ENCODE measurements around the gene AMOTL2.

AMOTL2 gene

DNA sequence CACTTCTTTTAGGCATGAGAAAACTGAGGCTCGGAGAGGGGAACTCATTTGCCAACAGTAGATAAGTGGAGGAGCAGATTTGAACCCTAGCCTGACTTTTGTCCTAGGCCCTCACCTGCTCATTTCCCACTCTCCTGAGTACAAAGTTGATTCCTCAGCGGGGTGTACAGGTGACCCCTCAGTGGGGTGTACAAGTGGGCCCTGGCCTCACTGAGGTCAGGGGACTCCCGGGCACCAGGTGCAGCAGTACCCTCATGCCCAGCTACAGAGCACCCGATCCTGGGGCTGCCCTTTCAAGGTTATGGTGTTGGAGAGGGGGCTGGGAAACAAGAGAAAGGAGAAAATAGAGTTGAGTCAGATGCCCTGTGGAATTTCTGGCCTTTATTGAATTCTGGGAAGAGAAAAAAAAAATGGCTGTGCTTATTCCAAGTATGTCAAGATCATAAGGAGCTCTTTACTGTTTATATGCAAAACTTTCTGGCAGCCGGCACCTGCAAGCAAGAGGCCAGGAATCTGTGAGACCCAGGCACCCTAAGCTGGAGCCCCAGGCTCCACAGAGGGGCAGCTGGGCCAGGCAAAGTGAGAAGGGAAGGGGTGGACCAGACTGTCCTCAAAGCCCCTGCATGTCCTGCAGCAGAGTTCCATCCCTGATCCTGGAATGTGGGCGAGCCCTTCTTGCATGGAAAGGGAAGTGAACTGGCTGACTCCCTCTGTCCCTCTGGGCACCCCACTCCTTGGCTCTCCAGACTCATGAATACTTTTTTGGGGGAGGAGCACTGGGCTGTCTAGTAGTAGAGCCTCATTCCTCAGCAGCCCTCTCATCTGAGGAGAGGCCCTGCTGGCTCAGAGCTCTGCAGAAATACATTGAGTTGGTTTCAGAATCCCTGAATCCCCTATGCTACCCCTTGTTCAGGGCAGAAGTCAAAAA, 43.1 kb downstream of the AMOTL2 start:
- Histone ChIP-seq H3K4me1 (ENCODE audit: control insufficient read depth, insufficient read depth, low read length, poor library complexity, severe bottlenecking) (peaks cover 78% of the 10 kb centered on the region), H3K4me3 (ENCODE audit: extremely low read depth, insufficient read depth, low read length, poor library complexity, severe bottlenecking) (no peak overlapping the region), H3K27ac (ENCODE audit: low read depth, low read length, severe bottlenecking) (peak overlapping the region; percentile 85)

DNA sequence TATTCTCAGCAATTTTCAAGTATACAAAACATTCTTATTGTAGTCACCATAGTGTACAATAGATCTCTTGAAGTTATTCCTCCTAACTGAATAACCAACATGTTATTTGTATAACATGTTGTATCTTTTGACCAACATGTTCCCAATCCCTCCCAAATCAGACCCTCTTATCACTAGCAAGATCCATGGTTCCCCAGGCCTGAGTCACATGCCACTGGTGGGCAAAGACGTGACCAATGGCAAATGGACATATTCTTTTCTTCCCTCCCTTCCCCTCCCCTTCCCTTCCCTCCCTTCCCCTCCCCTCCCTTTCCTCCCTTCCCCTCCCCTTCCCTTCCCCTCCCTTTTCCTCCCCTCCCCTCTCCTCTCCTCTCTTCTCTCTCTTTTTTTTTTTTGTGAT, 45.4 kb downstream of the AMOTL2 start:
- Histone ChIP-seq H3K9me3 (ENCODE audit: control insufficient read depth, low read length) (no peaks in the 10 kb centered on the region), H3K27ac (ENCODE audit: low read depth, low read length, severe bottlenecking) (peak overlapping the region; percentile 99), H3K4me3 (ENCODE audit: extremely low read depth, insufficient read depth, low read length, poor library complexity, severe bottlenecking) (no peak overlapping the region), H3K36me3 (ENCODE audit: control insufficient read depth, insufficient read depth, low read length) (no peaks in the 10 kb centered on the region), H3K4me1 (ENCODE audit: control insufficient read depth, insufficient read depth, low read length, poor library complexity, severe bottlenecking) (peaks cover 76% of the 10 kb centered on the region)
- WGBS, 2 experiments (ENCODE audit: insufficient coverage in 2 of 2) = no CpG with 5 or more reads among the region's 1 CpG

More for the DNA sequence above, 43.1 kb downstream of the AMOTL2 start:
- no peaks in the 10 kb centered on the region for H3K36me3 ChIP-seq (ENCODE audit: control insufficient read depth, insufficient read depth, low read length)
- H3K9me3 ChIP-seq (ENCODE audit: control insufficient read depth, low read length) = no peaks in the 10 kb centered on the region
- 70 to 78% methylated on average over 3 to 5 of the region's 6 CpGs for WGBS, 2 experiments (ENCODE audit: insufficient coverage in 2 of 2)

DNA sequence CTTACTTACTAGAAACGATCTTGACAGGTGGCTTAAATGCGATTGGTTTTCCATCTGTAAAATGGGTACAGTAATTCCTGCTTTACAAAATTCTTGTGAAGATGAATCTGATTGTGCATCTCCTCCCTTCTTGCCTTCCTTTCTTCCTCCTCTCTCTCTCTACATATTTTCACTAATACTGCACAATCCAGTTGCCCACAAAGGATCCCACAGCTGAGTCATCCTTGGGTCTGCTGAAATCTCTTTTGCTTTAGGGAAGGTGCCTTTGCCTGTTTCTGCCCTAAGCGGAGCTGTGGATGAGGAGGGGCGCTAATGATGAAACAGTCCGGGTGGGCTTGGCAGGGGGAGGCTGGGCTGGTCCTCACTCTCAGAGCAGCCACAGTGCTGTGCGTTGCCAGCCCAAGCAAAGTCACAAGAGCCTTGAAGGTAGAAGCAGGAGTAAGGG, 46.1 kb downstream of the AMOTL2 start:
- Histone ChIP-seq H3K36me3 (ENCODE audit: control insufficient read depth, insufficient read depth, low read length) (no peaks in the 10 kb centered on the region), H3K4me1 (ENCODE audit: control insufficient read depth, insufficient read depth, low read length, poor library complexity, severe bottlenecking) (peaks cover 73% of the 10 kb centered on the region), H3K4me3 (ENCODE audit: extremely low read depth, insufficient read depth, low read length, poor library complexity, severe bottlenecking) (no peak overlapping the region), H3K9me3 (ENCODE audit: control insufficient read depth, low read length) (no peaks in the 10 kb centered on the region), H3K27ac (ENCODE audit: low read depth, low read length, severe bottlenecking) (peak overlapping the region; percentile 99)
- WGBS, 2 experiments (ENCODE audit: insufficient coverage in 2 of 2) = 60% methylated on average over 4 of the region's 6 CpGs; no CpG with 5 or more reads in 1 of the 2 experiments

DNA sequence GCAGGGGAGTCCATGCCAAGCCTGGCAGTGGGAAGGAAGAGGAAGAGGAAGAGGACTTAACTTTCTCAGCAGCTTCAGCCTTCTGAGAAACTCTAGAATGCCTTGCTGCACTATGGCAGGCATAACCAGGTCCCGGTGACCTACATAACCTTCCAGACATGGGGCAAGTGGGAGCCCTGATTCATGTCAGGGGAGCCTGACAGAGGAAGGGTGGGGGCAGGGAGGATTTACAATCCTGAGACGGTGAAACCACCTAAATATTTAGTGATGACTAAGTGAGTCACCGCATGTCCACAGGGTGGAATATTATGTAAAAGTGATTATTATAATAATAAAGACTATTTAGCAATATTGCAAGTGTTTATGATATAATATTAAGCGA, 46.7 kb downstream of the AMOTL2 start:
- peaks cover 67% of the 10 kb centered on the region for H3K4me1 ChIP-seq (ENCODE audit: control insufficient read depth, insufficient read depth, low read length, poor library complexity, severe bottlenecking)
- H3K9me3 ChIP-seq (ENCODE audit: control insufficient read depth, low read length) = no peaks in the 10 kb centered on the region
- no peaks in the 10 kb centered on the region for H3K36me3 ChIP-seq (ENCODE audit: control insufficient read depth, insufficient read depth, low read length)
- WGBS, 2 experiments (ENCODE audit: insufficient coverage in 2 of 2) = 57% methylated on average over 1 of the region's 4 CpGs; no CpG with 5 or more reads in 1 of the 2 experiments
- no peak overlapping the region for H3K4me3 ChIP-seq (ENCODE audit: extremely low read depth, insufficient read depth, low read length, poor library complexity, severe bottlenecking)
- H3K27ac ChIP-seq (ENCODE audit: low read depth, low read length, severe bottlenecking) = peak overlapping the region; percentile 99

DNA sequence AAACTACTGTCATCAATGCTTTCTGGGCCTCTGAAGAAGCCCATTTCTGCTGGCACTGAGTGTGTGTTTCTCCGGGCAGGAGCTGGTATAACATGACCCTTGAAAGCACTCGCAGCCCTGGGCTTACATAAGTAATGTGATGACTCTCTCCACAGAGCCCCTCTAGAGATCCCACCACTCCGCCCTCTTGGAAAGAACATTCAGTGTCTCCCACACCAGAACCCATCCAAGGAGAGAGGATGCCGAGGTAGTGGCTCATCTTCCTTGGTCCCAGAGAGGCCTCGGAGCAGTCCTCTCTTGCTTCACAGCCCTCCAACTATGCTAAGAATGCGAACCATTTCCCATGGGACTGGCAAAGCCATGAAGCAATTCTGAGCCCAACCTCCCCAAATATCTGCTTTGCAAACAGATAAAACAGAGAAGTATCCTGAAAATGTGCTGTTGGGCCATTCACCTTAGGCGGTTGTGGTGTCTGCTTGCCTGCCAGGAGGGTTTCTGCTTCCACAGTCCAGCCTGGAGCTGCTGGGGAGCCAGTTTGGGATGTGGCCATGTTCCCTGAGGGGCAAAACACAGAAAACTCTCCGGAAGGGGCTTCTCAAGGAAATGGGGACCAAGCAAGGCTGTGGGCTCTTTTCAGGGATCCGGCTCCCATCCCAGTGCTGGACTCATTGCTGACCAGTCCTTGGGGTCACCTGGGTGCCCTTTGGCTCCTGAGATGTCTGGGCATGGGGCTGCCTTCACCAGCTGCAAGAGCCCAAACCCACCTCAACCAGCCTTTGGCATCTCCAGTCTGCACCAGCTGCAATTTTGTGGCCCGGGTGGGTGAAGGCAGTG, 47.3 kb downstream of the AMOTL2 start:
- H3K36me3 ChIP-seq (ENCODE audit: control insufficient read depth, insufficient read depth, low read length) = no peaks in the 10 kb centered on the region
- H3K4me1 ChIP-seq (ENCODE audit: control insufficient read depth, insufficient read depth, low read length, poor library complexity, severe bottlenecking) = peaks cover 61% of the 10 kb centered on the region
- WGBS, 2 experiments (ENCODE audit: insufficient coverage in 2 of 2) = 35 to 58% methylated on average over 4 to 8 of the region's 10 CpGs
- H3K4me3 ChIP-seq (ENCODE audit: extremely low read depth, insufficient read depth, low read length, poor library complexity, severe bottlenecking) = no peak overlapping the region
- H3K27ac ChIP-seq (ENCODE audit: low read depth, low read length, severe bottlenecking) = peak overlapping the region; percentile 99
- no peaks in the 10 kb centered on the region for H3K9me3 ChIP-seq (ENCODE audit: control insufficient read depth, low read length)

DNA sequence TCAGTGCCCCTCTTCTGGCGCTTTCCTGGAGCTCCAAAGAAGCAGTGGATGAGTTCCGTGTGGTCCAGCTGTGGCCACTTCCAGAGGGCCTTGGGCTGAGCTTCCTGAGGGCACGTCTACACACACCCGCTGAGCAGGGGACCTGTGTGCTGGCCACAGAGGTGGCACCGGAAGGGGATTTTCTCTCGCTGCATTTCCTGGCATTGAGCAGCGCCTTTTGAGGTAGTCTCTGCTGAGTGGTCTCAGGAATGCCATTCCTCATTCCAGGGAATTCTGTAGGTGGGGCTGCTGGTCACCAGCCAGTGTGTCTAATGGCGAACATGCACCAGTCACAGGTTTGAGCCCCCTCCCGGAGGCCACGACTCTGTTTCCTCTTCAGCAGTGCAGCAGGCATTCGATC, 48.1 kb downstream of the AMOTL2 start:
- Histone ChIP-seq H3K27ac (ENCODE audit: low read depth, low read length, severe bottlenecking) (peak overlapping the region; percentile 99), H3K4me1 (ENCODE audit: control insufficient read depth, insufficient read depth, low read length, poor library complexity, severe bottlenecking) (peaks cover 53% of the 10 kb centered on the region), H3K36me3 (ENCODE audit: control insufficient read depth, insufficient read depth, low read length) (no peaks in the 10 kb centered on the region), H3K9me3 (ENCODE audit: control insufficient read depth, low read length) (no peaks in the 10 kb centered on the region), H3K4me3 (ENCODE audit: extremely low read depth, insufficient read depth, low read length, poor library complexity, severe bottlenecking) (no peak overlapping the region)
- WGBS, 2 experiments (ENCODE audit: insufficient coverage in 2 of 2) = 70 to 79% methylated on average over 7 to 11 of the region's 11 CpGs

DNA sequence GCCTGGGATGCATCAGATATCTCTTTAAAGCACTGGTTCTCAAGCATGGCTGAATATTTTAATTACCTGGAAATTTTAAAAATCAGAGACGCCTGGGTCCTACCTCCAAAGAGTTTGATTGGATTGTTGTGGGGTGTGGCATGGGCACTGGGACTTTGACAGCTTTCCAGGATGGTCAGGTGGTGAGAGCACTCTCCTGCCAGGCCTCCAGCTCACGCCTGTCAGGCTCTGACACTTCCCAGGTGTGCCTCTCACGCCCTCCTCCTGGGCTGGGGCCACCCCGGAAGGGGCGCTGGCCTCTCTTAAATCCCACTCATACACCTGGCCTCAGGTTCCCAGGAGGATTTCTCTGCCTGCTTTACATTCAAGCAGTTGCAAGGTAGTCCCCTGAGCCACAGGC, 48.5 kb downstream of the AMOTL2 start:
- Histone ChIP-seq H3K36me3 (ENCODE audit: control insufficient read depth, insufficient read depth, low read length) (no peaks in the 10 kb centered on the region), H3K27ac (ENCODE audit: low read depth, low read length, severe bottlenecking) (peak overlapping the region; percentile 99), H3K9me3 (ENCODE audit: control insufficient read depth, low read length) (no peaks in the 10 kb centered on the region), H3K4me3 (ENCODE audit: extremely low read depth, insufficient read depth, low read length, poor library complexity, severe bottlenecking) (no peak overlapping the region), H3K4me1 (ENCODE audit: control insufficient read depth, insufficient read depth, low read length, poor library complexity, severe bottlenecking) (peaks cover 51% of the 10 kb centered on the region)
- WGBS, 2 experiments (ENCODE audit: insufficient coverage in 2 of 2) = 90 to 92% methylated on average over 5 of the region's 5 CpGs

DNA sequence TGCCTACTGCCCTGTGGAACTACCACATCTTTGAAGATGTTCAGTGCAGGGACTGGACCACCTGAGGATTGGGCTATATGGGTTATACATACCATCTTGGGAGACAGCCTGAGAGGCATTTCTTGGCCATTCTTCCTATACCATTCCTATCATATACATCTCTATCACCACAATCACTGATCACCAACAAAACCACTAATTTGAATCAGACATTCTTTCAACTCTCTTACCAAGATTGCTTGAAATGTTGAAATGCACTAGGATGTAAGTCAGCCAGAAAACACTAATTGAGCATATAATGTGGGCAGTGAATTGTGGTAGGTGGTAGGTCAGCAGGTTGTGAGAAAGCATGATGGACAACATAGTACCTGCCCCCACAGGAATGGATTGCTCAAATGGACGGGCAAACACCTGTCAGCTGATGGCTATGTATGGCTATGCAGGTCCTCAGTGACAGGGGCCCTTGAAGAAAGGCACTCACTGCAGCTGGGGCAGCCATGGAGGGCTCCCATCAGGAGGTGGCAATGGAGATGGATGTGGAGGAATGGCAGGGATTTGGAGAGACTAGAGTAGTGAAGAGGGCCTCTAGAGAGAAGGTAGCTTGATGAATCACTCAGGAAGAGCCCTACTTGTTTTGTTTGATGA, 49.1 kb downstream of the AMOTL2 start:
- 60% methylated on average over 1 of the region's 1 CpG; no CpG with 5 or more reads in 1 of the 2 experiments for WGBS, 2 experiments (ENCODE audit: insufficient coverage in 2 of 2)
- Histone ChIP-seq H3K4me1 (ENCODE audit: control insufficient read depth, insufficient read depth, low read length, poor library complexity, severe bottlenecking) (peaks cover 50% of the 10 kb centered on the region), H3K9me3 (ENCODE audit: control insufficient read depth, low read length) (no peaks in the 10 kb centered on the region), H3K36me3 (ENCODE audit: control insufficient read depth, insufficient read depth, low read length) (no peaks in the 10 kb centered on the region), H3K4me3 (ENCODE audit: extremely low read depth, insufficient read depth, low read length, poor library complexity, severe bottlenecking) (no peak overlapping the region), H3K27ac (ENCODE audit: low read depth, low read length, severe bottlenecking) (peak overlapping the region; percentile 99)

DNA sequence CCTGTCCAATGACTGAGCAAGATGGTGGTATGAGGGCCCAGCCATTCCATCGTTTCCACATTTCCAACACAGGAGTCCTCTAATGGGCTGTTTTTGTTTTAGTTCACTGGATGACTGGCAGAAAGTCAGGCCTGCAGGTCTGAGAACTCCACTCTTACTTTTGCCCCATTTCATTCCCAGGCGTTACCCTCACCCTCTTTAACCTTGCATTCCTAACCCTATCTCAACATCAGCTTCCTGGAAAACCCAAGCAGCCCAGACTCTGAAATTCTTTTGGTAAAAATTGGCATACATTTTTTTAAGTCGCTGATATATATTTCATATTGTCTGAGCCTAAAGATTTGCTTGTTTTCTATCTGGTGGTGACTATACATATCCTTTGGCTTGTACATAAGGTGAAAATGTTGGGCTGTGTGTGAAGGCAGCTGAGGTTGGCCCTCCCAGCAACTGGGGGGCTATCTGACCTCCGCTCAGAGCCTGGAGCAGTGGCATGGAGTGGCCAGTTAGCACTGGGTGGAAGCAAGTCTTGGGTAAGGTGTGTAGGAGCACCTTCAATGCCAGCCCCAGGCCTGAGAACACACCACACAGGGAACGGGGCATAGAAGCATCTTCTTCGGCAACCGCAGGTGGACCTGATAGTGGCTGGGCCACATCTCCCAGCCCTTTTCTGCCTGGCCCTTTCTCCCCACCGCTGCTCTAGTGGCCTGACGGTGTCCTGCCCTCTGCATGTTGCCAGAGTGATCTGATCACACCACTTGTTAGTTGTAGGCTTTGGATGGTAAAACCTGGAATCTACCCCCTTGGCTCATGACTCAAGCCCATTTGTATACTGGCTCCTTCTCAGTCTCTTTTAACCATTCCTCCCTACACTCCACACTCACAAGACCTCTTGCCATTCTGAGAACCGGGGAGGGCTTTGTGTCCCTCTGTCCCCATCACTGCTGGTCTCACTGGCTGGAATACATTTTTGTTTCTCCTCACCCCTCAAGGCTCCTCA, 50.0 kb downstream of the AMOTL2 start:
- Histone ChIP-seq H3K4me1 (ENCODE audit: control insufficient read depth, insufficient read depth, low read length, poor library complexity, severe bottlenecking) (peaks cover 42% of the 10 kb centered on the region), H3K4me3 (ENCODE audit: extremely low read depth, insufficient read depth, low read length, poor library complexity, severe bottlenecking) (no peak overlapping the region), H3K27ac (ENCODE audit: low read depth, low read length, severe bottlenecking) (no peak overlapping the region), H3K9me3 (ENCODE audit: control insufficient read depth, low read length) (no peaks in the 10 kb centered on the region), H3K36me3 (ENCODE audit: control insufficient read depth, insufficient read depth, low read length) (no peaks in the 10 kb centered on the region)
- WGBS, 2 experiments (ENCODE audit: insufficient coverage in 2 of 2) = 87 to 92% methylated on average over 4 of the region's 10 CpGs
